K562 (cell line): Measurements from ENCODE around the gene ADORA1.

ENCODE experiments used
- ATF2 ChIP-seq: sonication (generic); formaldehyde crosslinking; IDR thresholded peaks from 2 replicates; pipeline ENCODE4 v1.8.1; 2022; ENCODE audit warnings: missing genetic modification reagents
- CTCF ChIP-seq, 3 experiments: IDR thresholded peaks in 2 of 3; conservative IDR thresholded peaks in 1 of 3; 2 replicates each; pipeline ENCODE4 v1.5.1; 2011 to 2012; ENCODE audit warnings: low read length in 3 of 3, mild to moderate bottlenecking in 3 of 3, control low read depth in 2 of 3, improper control_type of control experiment in 1 of 3, inconsistent platforms in 1 of 3, low read depth in 1 of 3, mixed read lengths in 1 of 3, moderate library complexity in 1 of 3; ENCODE audit not compliant: insufficient read depth in 2 of 3
- EGR1 ChIP-seq: fragments of 450-650 bp; conservative IDR thresholded peaks from 2 replicates; pipeline ENCODE4 v1.6.1; 2017; ENCODE audit warnings: mild to moderate bottlenecking
- HDAC6 ChIP-seq: IDR thresholded peaks from 2 replicates; pipeline ENCODE4 v1.6.1; 2012; ENCODE audit warnings: low read depth, mild to moderate bottlenecking, control low read depth, inconsistent platforms, low read length, moderate library complexity
- HOMEZ ChIP-seq: fragments of 250-450 bp; sonication (Bioruptor Pico); IDR thresholded peaks from 2 replicates; pipeline ENCODE4 v1.4.0; 2020; ENCODE audit warnings: mild to moderate bottlenecking, moderate library complexity
- MXI1 ChIP-seq: IDR thresholded peaks from 2 replicates; pipeline ENCODE4 v1.6.1; 2011; ENCODE audit warnings: low read depth, mild to moderate bottlenecking, improper control_type of control experiment, low read length
- NCOA2 ChIP-seq, 2 experiments: fragments of 450-650 bp; IDR thresholded peaks; 2 replicates each; pipeline ENCODE4 v1.6.1; 2018; ENCODE audit warnings: mild to moderate bottlenecking in 2 of 2, moderate library complexity in 1 of 2; ENCODE audit not compliant: partially characterized antibody in 2 of 2
- POLR2A ChIP-seq: fragments of 450-650 bp; conservative IDR thresholded peaks from 2 replicates; pipeline ENCODE4 v1.6.1; 2016
- PRMT5 ChIP-seq: sonication (generic); formaldehyde crosslinking; IDR thresholded peaks from 2 replicates; pipeline ENCODE4 v1.5.0; 2020; ENCODE audit warnings: missing genetic modification reagents
- RAD21 ChIP-seq, 2 experiments: fragments of 250-450 bp in 1 of 2; fragments of 450-650 bp in 1 of 2; sonication (Bioruptor Pico) in 1 of 2; formaldehyde crosslinking in 1 of 2; IDR thresholded peaks in 1 of 2; conservative IDR thresholded peaks in 1 of 2; 2 replicates each; pipeline versions ENCODE4 v1.4.0 to v1.8.0; 2020 to 2022; ENCODE audit warnings: mild to moderate bottlenecking in 2 of 2, moderate library complexity in 1 of 2
- SMAD2 ChIP-seq: fragments of 150-350 bp; IDR thresholded peaks from 2 replicates; pipeline ENCODE4 v1.6.1; 2014; ENCODE audit warnings: low read depth, mild to moderate bottlenecking, low read length
- SNAPC5 ChIP-seq: fragments of 250-450 bp; sonication (Bioruptor Pico); IDR thresholded peaks from 2 replicates; pipeline ENCODE4 v1.8.0; 2021; ENCODE audit warnings: moderate library complexity, mild to moderate bottlenecking, inconsistent platforms
- SREBF1 ChIP-seq: fragments of 150-350 bp; IDR thresholded peaks from 2 replicates; pipeline ENCODE4 v1.6.1; 2014; ENCODE audit warnings: antibody characterized with exemption, low read depth, low read length, borderline replicate concordance
- USF1 ChIP-seq: sonication (generic); formaldehyde crosslinking; IDR thresholded peaks from 2 replicates; pipeline ENCODE4 v1.9.0; 2022; ENCODE audit warnings: mild to moderate bottlenecking, missing genetic modification reagents

GRCh38 chr1:203146042-203146369, 18.5 kb downstream of the ADORA1 start:
- TF ChIP-seq HOMEZ (CRISPR knock-in tag) (no peak), ATF2 (CRISPR knock-in tag) (no peak), NCOA2 (IDR thresholded peaks at IDR 0.05; ENCODE audit: partially characterized antibody in 2 of 2) (no peak), SMAD2 (no peak), USF1 (CRISPR knock-in tag) (no peak), MXI1 (no peak), CTCF (IDR thresholded peaks at IDR 0.05 in 2 of 3, conservative IDR thresholded peaks at IDR 0.05 in 1 of 3; ENCODE audit: insufficient read depth in 2 of 3, low read depth in 1 of 3, low read length in 3 of 3) (no peak), HDAC6 (no peak), RAD21 (CRISPR knock-in tag; conservative IDR thresholded peaks at IDR 0.05 in 1 of 2, IDR thresholded peaks at IDR 0.05 in 1 of 2) (no peak), SREBF1 (no peak), EGR1 (no peak), SNAPC5 (CRISPR knock-in tag) (no peak), POLR2A (no peak), PRMT5 (CRISPR knock-in tag) (no peak)
